Measurements from ENCODE around the gene MORC1.
A peak's percentile ranks its signal among the peaks of the same experiment; 100 is the strongest.
"Not testable (repeated sequence)": the region's sequence is repeated elsewhere in the genome, so short reads cannot be mapped to it uniquely, and the experiment has no call there.

MORC1 gene

GRCh38 chr3:109098079-109098644 lies 19.8 kb downstream of the MORC1 start:
- no peak for DNase-seq (ENCODE audit: low read depth)

DNA sequence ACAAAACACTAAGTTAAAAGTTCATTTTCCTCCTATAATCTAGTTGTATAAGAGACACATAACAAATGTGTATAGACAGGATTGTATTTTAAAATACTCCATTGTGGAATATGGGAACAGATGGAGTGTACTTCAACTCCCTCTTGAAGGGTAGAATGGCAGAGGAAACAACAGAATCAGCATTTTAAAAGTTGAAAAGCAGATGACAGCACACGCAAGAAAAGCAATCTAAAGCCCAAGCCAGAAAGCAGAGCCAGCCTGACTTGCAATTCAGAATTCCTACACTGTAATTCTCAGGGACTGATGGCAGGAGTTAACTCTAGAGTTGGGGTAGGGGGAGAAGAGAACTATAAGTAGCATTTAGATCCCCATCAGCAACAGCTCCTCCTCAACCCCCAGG lies 22.8 kb downstream of the MORC1 start:
- DNase-seq (ENCODE audit: low read depth) = no peak

DNA sequence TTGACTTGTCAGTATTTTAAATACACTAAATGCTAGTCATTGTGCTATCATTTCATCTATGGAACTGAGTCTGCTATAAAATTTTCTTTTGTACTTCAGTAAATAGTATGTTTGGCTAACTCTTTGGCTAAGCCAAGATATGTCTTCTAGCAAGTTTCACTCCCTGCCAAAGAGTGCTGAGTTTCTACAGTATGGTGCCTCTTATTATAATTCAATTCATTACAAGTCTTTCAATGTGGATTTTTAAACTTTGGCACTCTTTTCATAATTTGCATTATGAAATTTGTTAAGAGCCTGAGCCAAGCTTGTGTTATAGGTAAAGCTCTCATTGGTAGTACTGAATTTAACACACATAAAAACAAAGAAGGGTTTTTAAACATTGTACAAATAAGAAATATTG lies 24.4 kb downstream of the MORC1 start:
- DNase-seq (ENCODE audit: low read depth) = no peak

DNA sequence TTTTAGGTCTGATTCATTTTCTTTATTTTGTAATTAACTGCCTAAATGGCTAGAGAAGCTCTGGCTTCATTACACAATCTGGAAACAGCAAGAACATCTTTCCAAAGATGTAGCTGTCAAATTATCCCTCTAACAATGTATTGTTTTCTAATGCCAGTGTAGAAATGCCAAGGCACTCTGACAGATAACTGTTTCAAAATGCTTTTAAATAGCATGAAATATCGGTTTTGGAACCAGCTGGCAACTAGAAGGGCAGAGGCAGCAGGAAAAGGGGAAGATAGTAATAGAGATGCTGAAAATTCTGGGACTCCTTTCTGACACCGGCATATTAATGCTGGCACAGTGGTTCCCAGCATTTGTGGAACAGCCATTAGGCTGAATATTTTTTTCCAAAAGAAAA lies 26.1 kb downstream of the MORC1 start:
- no peak for DNase-seq (ENCODE audit: low read depth)

GRCh38 chr3:109089265-109089664 lies 28.7 kb downstream of the MORC1 start:
- DNase-seq (ENCODE audit: low read depth) = no peak

- DNase-seq (ENCODE audit: low read depth) = peak; percentile 2
Observed at GRCh38 chr3:109081746-109082510, 36.0 kb downstream of the MORC1 start.

GRCh38 chr3:109080090-109080489 lies 37.8 kb downstream of the MORC1 start:
- not testable (repeated sequence) for DNase-seq (ENCODE audit: low read depth)

DNA sequence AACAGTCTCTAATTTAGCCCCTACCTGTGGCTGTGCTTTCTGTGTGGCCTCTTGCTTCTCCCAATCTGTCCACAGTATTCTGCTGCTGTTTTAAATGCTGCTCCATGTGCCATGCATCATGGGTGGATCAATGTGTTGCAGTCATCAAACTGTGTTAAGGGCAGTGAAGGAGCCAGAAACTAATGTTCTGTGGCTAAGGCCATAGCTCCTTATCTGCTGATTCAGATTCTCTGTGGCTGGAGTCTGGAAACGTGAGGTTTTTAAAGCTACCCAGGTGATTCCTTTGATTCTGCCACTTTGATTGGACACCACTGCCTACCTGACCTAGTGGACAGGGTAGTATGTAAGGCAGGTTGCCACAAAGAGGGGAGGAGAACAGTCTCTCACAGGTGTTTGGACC lies 44.8 kb downstream of the MORC1 start:
- DNase-seq (ENCODE audit: low read depth) = no peak

DNA sequence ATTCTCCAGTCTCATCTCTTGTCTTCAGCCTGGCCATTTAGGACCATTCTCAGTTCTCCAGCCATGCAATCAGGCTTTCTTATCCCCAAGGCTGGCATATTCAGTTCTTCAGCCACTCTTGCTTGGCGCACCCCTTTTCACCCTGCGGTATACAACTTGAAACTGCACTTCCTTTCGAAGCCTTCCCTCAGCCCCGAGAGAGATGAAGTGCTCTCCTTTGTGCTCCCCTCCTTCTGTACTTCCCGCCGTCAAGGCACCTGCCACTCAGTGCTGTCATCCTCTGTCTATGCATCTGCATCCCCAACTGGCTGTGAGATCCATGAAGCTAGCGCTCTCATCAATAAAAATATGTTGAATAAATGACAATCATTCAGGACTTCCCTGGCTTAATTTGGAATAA lies 45.7 kb downstream of the MORC1 start:
- no peak for DNase-seq (ENCODE audit: low read depth)

GRCh38 chr3:109071350-109072142 lies 46.4 kb downstream of the MORC1 start:
- no peak for DNase-seq (ENCODE audit: low read depth)

GRCh38 chr3:109070211-109070610 lies 47.7 kb downstream of the MORC1 start:
- no peak for DNase-seq (ENCODE audit: low read depth)

- DNase-seq (ENCODE audit: low read depth) = no peak
Observed at GRCh38 chr3:109066864-109067263, 51.1 kb downstream of the MORC1 start.

DNA sequence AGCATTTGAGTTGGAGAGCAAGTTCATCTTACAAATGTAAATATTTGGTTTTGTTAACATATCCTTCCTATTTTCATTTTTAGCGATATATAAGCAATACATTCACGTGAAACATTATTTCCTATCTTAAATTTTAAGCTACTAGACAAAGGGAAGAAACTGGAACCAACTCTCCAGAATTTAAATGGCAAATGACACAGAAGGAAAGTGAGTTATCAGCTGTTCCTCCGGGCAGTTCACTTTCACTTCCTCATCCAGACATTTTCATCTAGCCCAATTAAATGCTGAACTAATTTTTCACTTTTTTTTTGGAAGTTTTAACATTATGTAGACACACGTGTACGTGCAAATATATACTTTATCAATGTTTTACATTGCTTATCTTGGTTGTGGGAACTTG lies 58.7 kb downstream of the MORC1 start:
- no peak for DNase-seq (ENCODE audit: low read depth)

DNA sequence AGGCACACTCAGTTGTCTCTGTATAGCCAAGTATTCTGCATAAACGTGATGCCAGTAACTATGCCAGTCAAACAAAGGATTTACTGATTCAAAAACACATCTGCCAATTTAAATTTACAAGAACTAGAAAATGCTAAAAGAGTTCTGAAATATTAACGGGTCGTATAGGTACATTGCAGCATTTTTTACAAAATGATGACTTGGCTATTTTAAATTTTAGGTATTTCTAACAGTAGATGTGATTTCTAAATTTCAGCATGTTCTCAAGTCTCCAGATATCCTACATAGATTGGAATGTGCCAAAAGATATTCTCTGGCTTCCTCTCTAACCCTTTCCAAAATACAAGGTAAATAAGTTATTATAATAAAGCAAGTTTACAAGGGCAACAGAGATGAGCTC lies 60.3 kb downstream of the MORC1 start:
- DNase-seq (ENCODE audit: low read depth) = no peak

- no peak for DNase-seq (ENCODE audit: low read depth)
Observed at GRCh38 chr3:109057056-109057455, 60.9 kb downstream of the MORC1 start.

DNA sequence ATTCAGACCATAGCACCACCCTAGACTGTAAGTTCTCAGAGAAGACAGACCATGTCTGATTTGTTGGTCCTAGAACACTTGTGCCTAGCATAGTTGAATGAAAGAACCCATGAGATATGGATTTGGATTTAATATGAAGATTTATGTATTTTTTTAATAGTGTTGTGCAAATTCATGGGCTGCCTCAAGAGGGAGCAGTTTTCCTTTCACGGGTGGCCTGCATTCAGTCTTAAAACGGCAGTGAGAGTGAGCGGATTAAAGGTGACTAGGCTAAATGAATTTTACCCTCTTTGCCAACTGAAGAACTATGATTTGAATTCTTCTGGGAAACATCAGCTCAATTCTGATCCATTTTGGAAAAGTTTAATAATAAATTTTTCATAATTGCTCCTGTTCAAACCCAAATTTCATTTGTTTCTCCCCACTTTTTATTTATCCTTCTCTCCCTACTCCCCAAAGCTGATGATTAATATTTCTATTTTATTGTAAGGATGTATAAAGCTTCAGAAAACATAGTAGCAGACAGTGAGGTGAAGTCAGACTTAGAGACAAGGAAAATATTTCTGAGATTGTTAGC lies 67.3 kb downstream of the MORC1 start:
- no peak for DNase-seq (ENCODE audit: low read depth)

DNA sequence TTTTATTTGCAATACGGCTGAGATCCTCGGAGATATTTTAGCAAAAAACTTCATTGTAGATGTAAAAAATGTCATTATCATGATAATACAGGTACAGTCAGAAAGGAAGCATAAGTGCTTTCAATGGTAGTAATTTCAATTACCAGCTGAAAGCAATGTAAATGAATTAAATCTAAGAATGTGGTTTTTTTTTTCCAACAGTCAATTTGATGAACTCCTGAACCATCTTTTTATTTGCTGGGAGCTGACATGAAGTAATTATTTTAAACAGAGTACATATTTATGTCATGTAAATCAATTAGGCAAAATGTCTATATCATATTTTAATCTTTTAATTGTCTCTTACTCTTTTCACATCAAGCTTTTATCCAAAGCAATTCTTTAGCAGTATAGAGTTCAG lies 70.6 kb downstream of the MORC1 start:
- no peak for DNase-seq (ENCODE audit: low read depth)

GRCh38 chr3:109045271-109046040 lies 72.5 kb downstream of the MORC1 start:
- DNase-seq (ENCODE audit: low read depth) = no peak

DNA sequence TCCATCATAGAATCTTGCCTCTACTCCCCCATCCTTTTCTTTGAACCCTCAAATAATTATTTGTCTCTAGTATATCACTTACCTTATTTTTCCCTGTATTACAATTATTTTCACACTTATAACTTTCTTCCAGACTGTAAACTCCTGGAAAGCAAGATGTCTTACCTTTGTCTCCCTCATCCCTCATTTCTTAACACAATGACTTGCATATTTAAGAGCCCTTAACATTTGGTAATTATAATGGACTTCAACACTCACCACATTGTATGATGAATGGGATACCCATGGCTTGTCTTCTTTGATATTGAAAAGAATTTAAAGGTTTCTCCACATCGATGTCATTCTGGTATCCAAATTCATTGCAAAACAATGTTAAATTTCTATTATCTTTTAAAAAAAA lies 82.9 kb downstream of the MORC1 start:
- DNase-seq (ENCODE audit: low read depth) = no peak

- DNase-seq (ENCODE audit: low read depth) = no peak
Observed at GRCh38 chr3:109033000-109033660, 84.8 kb downstream of the MORC1 start.

- no peak for DNase-seq (ENCODE audit: low read depth)
Observed at GRCh38 chr3:109028753-109029152, 89.2 kb downstream of the MORC1 start.

GRCh38 chr3:109026821-109027220 lies 91.1 kb downstream of the MORC1 start:
- no peak for DNase-seq (ENCODE audit: low read depth)
